ENCODE results near the gene DCBLD2. TPM values are rescaled to one million over a fixed set of nuclear protein-coding genes. Genes with fewer than 3 reads are reported as not detected.

The DCBLD2 gene
- polyA plus RNA-seq, 3 donors, result 0.17 to 1.1 (median 0.45) TPM

DNA sequence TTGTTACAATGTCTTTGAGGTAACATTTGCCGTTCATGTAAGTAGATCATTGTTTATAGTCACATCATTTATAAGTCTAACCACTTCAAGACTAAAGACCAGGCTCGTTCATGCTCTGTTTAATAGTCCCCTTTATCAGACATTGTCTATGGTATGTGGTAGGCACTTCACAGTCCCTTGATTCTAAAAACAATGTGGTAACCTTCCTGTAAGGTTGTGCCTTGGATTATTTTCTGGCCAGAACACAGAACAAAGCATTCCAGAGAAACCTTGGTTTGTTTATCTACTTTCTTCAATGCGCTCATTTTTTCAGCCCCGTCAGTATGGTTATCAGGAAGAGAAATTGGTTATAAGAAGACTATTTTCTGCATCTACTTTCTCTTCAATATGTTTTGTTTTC is 154.6 kb downstream of the DCBLD2 start:
- Histone ChIP-seq H3K27ac (ENCODE audit: low read depth in 1 of 2, low read length in 2 of 2) (no peak overlapping the region), H3K27me3 (ENCODE audit: control insufficient read depth in 2 of 2, insufficient read depth in 2 of 2, low read length in 2 of 2) (no peaks in the 10 kb centered on the region), H3K4me3 (replicated peaks in 1 of 3; ENCODE audit: low read depth in 2 of 3, low read length in 3 of 3) (no peak overlapping the region), H3K4me2 (replicated peaks; ENCODE audit: extremely low read depth, low read length, poor library complexity, severe bottlenecking) (no peak overlapping the region), H3K9me3 (replicated peaks in 1 of 2; ENCODE audit: control insufficient read depth in 1 of 2, insufficient read depth in 1 of 2, low read length in 2 of 2) (no peaks in the 10 kb centered on the region), H3K79me2 (ENCODE audit: insufficient read depth, low read length) (peaks cover 5% of the 10 kb centered on the region), H3K4me1 (ENCODE audit: control insufficient read depth in 1 of 2, insufficient read depth in 2 of 2, low read length in 2 of 2) (no peaks in the 10 kb centered on the region), H3K36me3 (replicated peaks in 1 of 2; ENCODE audit: control insufficient read depth in 1 of 2, insufficient read depth in 2 of 2, low read length in 2 of 2) (no peaks in the 10 kb centered on the region), H2AFZ (ENCODE audit: insufficient read depth, low read depth, low read length, poor library complexity, severe bottlenecking) (no peak overlapping the region), H4K20me1 (ENCODE audit: insufficient read depth, low read length) (no peaks in the 10 kb centered on the region), H3K9ac (ENCODE audit: insufficient read depth, low read length, poor library complexity, severe bottlenecking) (no peak overlapping the region)
- TF ChIP-seq, protein P1, sequence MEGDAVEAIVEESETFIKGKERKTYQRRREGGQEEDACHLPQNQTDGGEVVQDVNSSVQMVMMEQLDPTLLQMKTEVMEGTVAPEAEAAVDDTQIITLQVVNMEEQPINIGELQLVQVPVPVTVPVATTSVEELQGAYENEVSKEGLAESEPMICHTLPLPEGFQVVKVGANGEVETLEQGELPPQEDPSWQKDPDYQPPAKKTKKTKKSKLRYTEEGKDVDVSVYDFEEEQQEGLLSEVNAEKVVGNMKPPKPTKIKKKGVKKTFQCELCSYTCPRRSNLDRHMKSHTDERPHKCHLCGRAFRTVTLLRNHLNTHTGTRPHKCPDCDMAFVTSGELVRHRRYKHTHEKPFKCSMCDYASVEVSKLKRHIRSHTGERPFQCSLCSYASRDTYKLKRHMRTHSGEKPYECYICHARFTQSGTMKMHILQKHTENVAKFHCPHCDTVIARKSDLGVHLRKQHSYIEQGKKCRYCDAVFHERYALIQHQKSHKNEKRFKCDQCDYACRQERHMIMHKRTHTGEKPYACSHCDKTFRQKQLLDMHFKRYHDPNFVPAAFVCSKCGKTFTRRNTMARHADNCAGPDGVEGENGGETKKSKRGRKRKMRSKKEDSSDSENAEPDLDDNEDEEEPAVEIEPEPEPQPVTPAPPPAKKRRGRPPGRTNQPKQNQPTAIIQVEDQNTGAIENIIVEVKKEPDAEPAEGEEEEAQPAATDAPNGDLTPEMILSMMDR (IDR thresholded peaks at IDR 0.05), result no peak
- intact Hi-C loops (cut with micrococcal nuclease), result no loop called here
- H3K27me3 Mint-ChIP-seq (ENCODE audit: low read depth in 3 of 3), result no peaks in the 10 kb centered on the region
- no peaks in the 10 kb centered on the region for H3K9me3 Mint-ChIP-seq
- H3K36me3 Mint-ChIP-seq, result no peaks in the 10 kb centered on the region
- no peak overlapping the region for H3K27ac Mint-ChIP-seq
- no peak for DNase-seq
- no CpG with 5 or more reads among the region's 4 CpGs for WGBS (ENCODE audit: insufficient coverage)
- H3K4me1 Mint-ChIP-seq, result peaks cover 5% of the 10 kb centered on the region
- no peak overlapping the region for H3K4me3 Mint-ChIP-seq

DNA sequence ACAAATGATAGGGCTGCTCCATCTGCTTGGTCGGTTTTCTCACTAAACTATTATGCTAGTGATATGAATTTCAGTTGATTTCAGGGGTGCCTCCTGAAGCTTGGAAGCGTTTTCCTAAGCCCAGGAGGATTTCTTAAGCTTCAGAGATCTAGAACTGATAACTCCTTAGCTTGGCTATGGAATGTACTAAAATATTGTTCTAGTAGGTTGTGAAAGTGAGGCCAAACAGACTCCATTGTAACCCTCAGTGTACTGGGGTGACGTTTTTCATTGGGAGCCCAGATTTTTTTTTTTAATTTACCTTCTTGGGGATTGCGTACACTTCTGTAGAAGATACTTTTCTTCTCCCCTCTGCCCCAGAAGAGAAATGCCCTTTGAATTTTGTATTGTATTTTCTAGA is 155.4 kb downstream of the DCBLD2 start:
- WGBS (ENCODE audit: insufficient coverage), result 83% methylated on average over 1 of the region's 4 CpGs
- H3K4me3 Mint-ChIP-seq, result no peak overlapping the region
- H3K36me3 Mint-ChIP-seq, result no peaks in the 10 kb centered on the region
- TF ChIP-seq, protein P1 (IDR thresholded peaks at IDR 0.05), result no peak
- Histone ChIP-seq H3K9me3 (replicated peaks in 1 of 2; ENCODE audit: control insufficient read depth in 1 of 2, insufficient read depth in 1 of 2, low read length in 2 of 2) (no peaks in the 10 kb centered on the region), H3K4me3 (replicated peaks in 1 of 3; ENCODE audit: low read depth in 2 of 3, low read length in 3 of 3) (no peak overlapping the region), H3K79me2 (ENCODE audit: insufficient read depth, low read length) (peaks cover 13% of the 10 kb centered on the region), H3K36me3 (replicated peaks in 1 of 2; ENCODE audit: control insufficient read depth in 1 of 2, insufficient read depth in 2 of 2, low read length in 2 of 2) (no peaks in the 10 kb centered on the region), H3K9ac (ENCODE audit: insufficient read depth, low read length, poor library complexity, severe bottlenecking) (no peak overlapping the region), H3K4me2 (replicated peaks; ENCODE audit: extremely low read depth, low read length, poor library complexity, severe bottlenecking) (no peak overlapping the region), H2AFZ (ENCODE audit: insufficient read depth, low read depth, low read length, poor library complexity, severe bottlenecking) (no peak overlapping the region), H3K4me1 (ENCODE audit: control insufficient read depth in 1 of 2, insufficient read depth in 2 of 2, low read length in 2 of 2) (no peaks in the 10 kb centered on the region), H4K20me1 (ENCODE audit: insufficient read depth, low read length) (no peaks in the 10 kb centered on the region), H3K27me3 (ENCODE audit: control insufficient read depth in 2 of 2, insufficient read depth in 2 of 2, low read length in 2 of 2) (no peaks in the 10 kb centered on the region), H3K27ac (ENCODE audit: low read depth in 1 of 2, low read length in 2 of 2) (no peak overlapping the region)
- peaks cover 5% of the 10 kb centered on the region for H3K4me1 Mint-ChIP-seq
- intact Hi-C loops (cut with micrococcal nuclease), result no loop called here
- H3K9me3 Mint-ChIP-seq, result no peaks in the 10 kb centered on the region
- no peaks in the 10 kb centered on the region for H3K27me3 Mint-ChIP-seq (ENCODE audit: low read depth in 3 of 3)
- H3K27ac Mint-ChIP-seq, result no peak overlapping the region
- DNase-seq, result no peak

Small RNAs within 50 kb of the gene (small RNA-seq; reads per million reads assigned to genes)
- gene RNU6-1263P (ENCODE audit: insufficient read length, low read depth) (not detected), gene RNU6-26P (ENCODE audit: insufficient read length, low read depth) (not detected)

Other genes with a start within 250 kb of the DCBLD2 start
- 10 to 100 TPM; 21.0 to 49.5 (median 22.8) TPM for gene ST3GAL6, start 138.4 kb downstream of the DCBLD2 start, polyA plus RNA-seq

All from CD14-positive monocyte (primary cell).